HepG2 (cell line): Measurements from ENCODE around the gene GALR3. TPM values are rescaled to one million over a fixed set of nuclear protein-coding genes. Genes with fewer than 3 reads are reported as not detected.
A peak's percentile ranks its signal among the peaks of the same experiment; 100 is the strongest.

ENCODE experiments used
- ATAC-seq: fragments of 200-7000 bp; cut with Tn5 transposase; 3 replicates; pipeline ENCODE4 v1.9.1; 2020; ENCODE audit warnings: mild to moderate bottlenecking, moderate library complexity
- BruUV-seq: library from RNA; stranded (reverse); fragments of 400-500 nt; replicated peaks from 2 replicates; lab custom pipeline; 2021; lab: Mats Ljungman, UMichigan
- CTCF ChIA-PET: fragments of 300-600 bp; formaldehyde crosslinking; extraction: SDS; loops from one replicate; lab custom pipeline; 2021; ENCODE audit warnings: low total read pairs, inconsistent platforms, low intra/inter-chr PET ratio; lab: Yijun Ruan, JAX
- POLR2A ChIA-PET: fragments of 350-600 bp; sonication (Branson Sonifier 250); formaldehyde crosslinking; loops from one replicate; lab custom pipeline; 2020; ENCODE audit warnings: antibody characterized with exemption, inconsistent platforms; lab: Yijun Ruan, JAX
- DNase-seq: peaks from one replicate; pipeline ENCODE4 v3.0.0-alpha.2; 2015; ENCODE audit warnings: low spot score
- FAIRE-seq: peaks from 3 replicates; lab custom pipeline; 2011; peaks lifted over from hg19 to GRCh38; lab: Jason Lieb, UNC
- H2AFZ ChIP-seq: one replicate; pipeline ENCODE4 v1.6.1; 2011; ENCODE audit warnings: low read length, inconsistent platforms
- H3K27ac ChIP-seq: fragments of 300-600 bp; 3 replicates; pipeline ENCODE4 v1.8.0; 2011; ENCODE audit warnings: mixed run types, mild to moderate bottlenecking, mixed read lengths, low read length, inconsistent platforms; ENCODE audit not compliant: insufficient read depth; ENCODE audit errors: extremely low read length
- H3K27me3 ChIP-seq, 2 experiments: fragments of 200-600 bp in 1 of 2; 2 replicates in 1 of 2; 3 replicates in 1 of 2; pipeline versions ENCODE4 v1.6.0 to v1.8.0; 2011; ENCODE audit warnings: low read length in 2 of 2, mild to moderate bottlenecking in 2 of 2, moderate library complexity in 2 of 2, inconsistent platforms in 1 of 2; ENCODE audit not compliant: insufficient read depth in 2 of 2, control insufficient read depth in 1 of 2
- H3K36me3 ChIP-seq, 2 experiments: fragments of 200-600 bp in 1 of 2; replicated peaks in 1 of 2; 2 replicates in 1 of 2; 3 replicates in 1 of 2; pipeline versions ENCODE4 v1.5.1 to v1.8.0; 2011; ENCODE audit warnings: low read length in 2 of 2, inconsistent platforms in 1 of 2; ENCODE audit not compliant: insufficient read depth in 2 of 2, control insufficient read depth in 1 of 2
- H3K4me1 ChIP-seq: 2 replicates; pipeline ENCODE4 v1.5.1; 2012; ENCODE audit warnings: low read length, inconsistent platforms; ENCODE audit not compliant: insufficient read depth
- H3K4me2 ChIP-seq: 2 replicates; pipeline ENCODE4 v1.6.0; 2011; ENCODE audit warnings: low read depth, low read length, inconsistent platforms
- H3K4me3 ChIP-seq, 3 experiments: fragments of 200-600 bp in 1 of 3; sonication (generic), shearing (Covaris generic) in 1 of 3; replicated peaks in 1 of 3; 2 replicates each; pipeline ENCODE4 v1.5.1; 2011 to 2016; ENCODE audit warnings: low read length in 3 of 3, inconsistent platforms in 2 of 3, low read depth in 2 of 3, mild to moderate bottlenecking in 2 of 3, control low read depth in 1 of 3, mixed read lengths in 1 of 3; ENCODE audit not compliant: insufficient read depth in 1 of 3
- H3K79me2 ChIP-seq: one replicate; pipeline ENCODE4 v1.6.1; 2011; ENCODE audit warnings: low read length, inconsistent platforms; ENCODE audit not compliant: insufficient read depth
- H3K9ac ChIP-seq: 2 replicates; pipeline ENCODE4 v1.6.0; 2011; ENCODE audit warnings: mild to moderate bottlenecking, low read depth, low read length, inconsistent platforms; ENCODE audit not compliant: insufficient read depth
- H3K9me3 ChIP-seq: 2 replicates; pipeline ENCODE4 v1.5.1; 2012; ENCODE audit warnings: mild to moderate bottlenecking, low read length
- H4K20me1 ChIP-seq: 2 replicates; pipeline ENCODE4 v1.6.0; 2011; ENCODE audit warnings: inconsistent platforms, mild to moderate bottlenecking, low read length, moderate library complexity; ENCODE audit not compliant: insufficient read depth
- AHDC1 ChIP-seq: sonication (generic); formaldehyde crosslinking; IDR thresholded peaks from 2 replicates; pipeline ENCODE4 v1.5.1; 2020; ENCODE audit warnings: mild to moderate bottlenecking, missing genetic modification reagents, borderline replicate concordance
- ATF4 ChIP-seq, 2 experiments: fragments of 450-650 bp in 1 of 2; sonication (generic) in 1 of 2; formaldehyde crosslinking; IDR thresholded peaks; 2 replicates each; pipeline versions ENCODE4 v1.5.0 to v1.8.0; 2020 to 2022; ENCODE audit warnings: mild to moderate bottlenecking in 1 of 2, missing genetic modification reagents in 1 of 2
- HDAC1 ChIP-seq: sonication (generic); formaldehyde crosslinking; IDR thresholded peaks from 2 replicates; pipeline ENCODE4 v1.5.1; 2020; ENCODE audit warnings: mild to moderate bottlenecking, missing genetic modification reagents
- MED8 ChIP-seq: sonication (generic); formaldehyde crosslinking; IDR thresholded peaks from 2 replicates; pipeline ENCODE4 v1.8.1; 2023; ENCODE audit warnings: mild to moderate bottlenecking, missing genetic modification reagents; ENCODE audit not compliant: insufficient replicate concordance
- POGK ChIP-seq: sonication (generic); formaldehyde crosslinking; conservative IDR thresholded peaks from 2 replicates; pipeline ENCODE4 v1.8.0; 2022; ENCODE audit warnings: mild to moderate bottlenecking, moderate library complexity, missing genetic modification reagents
- POLR2AphosphoS5 ChIP-seq: IDR thresholded peaks from 2 replicates; pipeline ENCODE4 v1.6.1; 2012; ENCODE audit warnings: low read depth, low read length
- SP4 ChIP-seq: sonication (generic); formaldehyde crosslinking; IDR thresholded peaks from 2 replicates; pipeline ENCODE4 v1.8.1; 2023; ENCODE audit warnings: mild to moderate bottlenecking, missing genetic modification reagents
- TOPORS ChIP-seq: sonication (generic); formaldehyde crosslinking; IDR thresholded peaks from 2 replicates; pipeline ENCODE4 v1.8.0; 2023; ENCODE audit warnings: mild to moderate bottlenecking, missing genetic modification reagents
- ZNF121 ChIP-seq: sonication (generic); formaldehyde crosslinking; IDR thresholded peaks from 2 replicates; pipeline ENCODE4 v1.5.0; 2020; ENCODE audit warnings: mild to moderate bottlenecking, missing genetic modification reagents
- ZNF256 ChIP-seq: sonication (generic); formaldehyde crosslinking; conservative IDR thresholded peaks from 2 replicates; pipeline ENCODE4 v1.4.0; 2020; ENCODE audit warnings: missing genetic modification reagents
- ZNF550 ChIP-seq: sonication (generic); formaldehyde crosslinking; IDR thresholded peaks from 2 replicates; pipeline ENCODE4 v1.4.0; 2020; ENCODE audit warnings: mild to moderate bottlenecking, missing genetic modification reagents, borderline replicate concordance
- ZSCAN29 ChIP-seq: sonication (generic); formaldehyde crosslinking; conservative IDR thresholded peaks from 2 replicates; pipeline ENCODE4 v1.4.0; 2020; ENCODE audit warnings: mild to moderate bottlenecking, missing genetic modification reagents
- WGBS: methylation state at CpG from one replicate; pipeline ENCODE4 v1.1.6; 2017; ENCODE audit warnings: low lambda C conversion rate; 5-methylcytosine and 5-hydroxymethylcytosine counted together
- in situ Hi-C: cut with HindIII; loops from 2 replicates; pipeline ENCODE4 v1.10.0; 2017; ENCODE audit warnings: low pct_unique_long_range_greater_than_20kb; ENCODE audit not compliant: extremely low pct_ligation_motif_present
- intact Hi-C: fragments of 100-400 bp; cut with micrococcal nuclease; formaldehyde crosslinking; loops from one replicate; pipeline ENCODE4 v1.10.0; 2022; ENCODE audit not compliant: unreplicated experiment
- polyA plus RNA-seq, 8 experiments: library from polyadenylated mRNA; depleted of rRNA in 3 of 8; stranded (reverse) in 7 of 8; unstranded in 1 of 8; fragments of >200 nt; fragmentation: Illumina TruSeq in 4 of 8; extraction: Trizol in 4 of 8; gene quantifications; 2 replicates each; pipeline versions ENCODE4 v1.2.1 to v1.2.3, GENCODE V29; 2011 to 2016; ENCODE audit warnings: low read depth in 4 of 8, missing spikeins in 1 of 8, mixed read lengths in 1 of 8; ENCODE audit not compliant: insufficient read depth in 1 of 8
- total RNA-seq, 5 experiments: library from RNA; depleted of rRNA; stranded (reverse); fragments of >200 nt; fragmentation: Illumina TruSeq; extraction: Trizol; gene quantifications; 2 replicates each; pipeline ENCODE4 v1.2.3, GENCODE V29; 2016; ENCODE audit warnings: low read depth in 1 of 5
- TF ChIP-seq, protein P1 (sequence below): sonication (generic); formaldehyde crosslinking; IDR thresholded peaks from 2 replicates; pipeline ENCODE4 v1.5.0; 2020; ENCODE audit warnings: missing genetic modification reagents

Gene GALR3
- total and polyA plus RNA-seq, 2 of the 13 experiments (the other 11 are each of a cell fraction or from before 2014, with no cell fraction given), result 0.13 TPM; not detected in 1

DNA sequence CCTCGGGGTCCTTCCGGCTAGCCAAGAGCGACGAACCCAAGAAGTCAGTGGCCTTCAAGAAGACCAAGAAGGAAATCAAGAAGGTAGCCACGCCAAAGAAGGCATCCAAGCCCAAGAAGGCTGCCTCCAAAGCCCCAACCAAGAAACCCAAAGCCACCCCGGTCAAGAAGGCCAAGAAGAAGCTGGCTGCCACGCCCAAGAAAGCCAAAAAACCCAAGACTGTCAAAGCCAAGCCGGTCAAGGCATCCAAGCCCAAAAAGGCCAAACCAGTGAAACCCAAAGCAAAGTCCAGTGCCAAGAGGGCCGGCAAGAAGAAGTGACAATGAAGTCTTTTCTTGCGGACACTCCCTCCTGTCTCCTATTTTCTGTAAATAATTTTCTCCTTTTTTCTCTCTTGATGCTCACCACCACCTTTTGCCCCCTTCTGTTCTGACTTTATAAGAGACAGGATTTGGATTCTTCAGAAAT is 17.3 kb upstream of the GALR3 start:
- Histone ChIP-seq H3K9ac (peak overlapping the region; percentile 88), H3K4me2 (peak overlapping the region; percentile 97), H3K79me2 (peaks cover 25% of the 10 kb centered on the region), H3K4me1 (peaks cover 33% of the 10 kb centered on the region), H4K20me1 (peaks cover 42% of the 10 kb centered on the region; the same call in 1 of the 2 replicates), H3K27me3 (no peaks in the 10 kb centered on the region; a peak in 1 of 5 replicates), H2AFZ (no peak overlapping the region), H3K27ac (peak overlapping the region; percentile 77), H3K9me3 (no peaks in the 10 kb centered on the region), H3K4me3 (peak overlapping the region; percentile 78 to 95 (median 93)), H3K36me3 (no peaks in the 10 kb centered on the region)
- no peak for FAIRE-seq
- in situ Hi-C loops (no loop called here), intact Hi-C loops (loop anchor here (10.0 kb wide), 1 partner anchor 151 kb away; the partner anchor contains the start of gene PDXP)
- POLR2A ChIA-PET, result interaction anchor here (0.7 to 8.6 kb wide), 23 partner anchors 9 to 198 kb away, joined by 3 to 127 read pairs (median 7); partner anchors contain the start of genes C22orf23, GGA1, LGALS1 and PDXP
- CTCF ChIA-PET, result no interaction called here
- under 1% methylated on average over 7 of the region's 10 CpGs for WGBS
- DNase-seq, result no peak
- ATAC-seq, result no peak
- BruUV-seq, result no TSS peak
- TF ChIP-seq ZSCAN29 (CRISPR knock-in tag), result no peak
- no peak for TF ChIP-seq TOPORS (CRISPR knock-in tag)
- 0 out of 2 replicates have a peak, but pooled peaks have one; percentile 6 for TF ChIP-seq POGK
- 0 out of 4 replicates have a peak, but pooled peaks of 1 of the 2 experiments have one; percentile 8 for TF ChIP-seq ATF4 (CRISPR knock-in tag; IDR thresholded peaks at IDR 0.05)
- peak; percentile 25; the same call in 1 of the 2 replicates for TF ChIP-seq POLR2AphosphoS5
- peak; percentile 65; the same call in 1 of the 2 replicates for TF ChIP-seq ZNF121 (CRISPR knock-in tag)
- 0 out of 2 replicates have a peak, but pooled peaks have one; percentile 22 for TF ChIP-seq AHDC1 (CRISPR knock-in tag)
- 0 out of 2 replicates have a peak, but pooled peaks have one; percentile 30 for TF ChIP-seq SP4 (CRISPR knock-in tag)
- 0 out of 2 replicates have a peak, but pooled peaks have one; percentile 15 for TF ChIP-seq HDAC1 (CRISPR knock-in tag)
- TF ChIP-seq ZNF550 (CRISPR knock-in tag), result no peak
- TF ChIP-seq, protein P1, sequence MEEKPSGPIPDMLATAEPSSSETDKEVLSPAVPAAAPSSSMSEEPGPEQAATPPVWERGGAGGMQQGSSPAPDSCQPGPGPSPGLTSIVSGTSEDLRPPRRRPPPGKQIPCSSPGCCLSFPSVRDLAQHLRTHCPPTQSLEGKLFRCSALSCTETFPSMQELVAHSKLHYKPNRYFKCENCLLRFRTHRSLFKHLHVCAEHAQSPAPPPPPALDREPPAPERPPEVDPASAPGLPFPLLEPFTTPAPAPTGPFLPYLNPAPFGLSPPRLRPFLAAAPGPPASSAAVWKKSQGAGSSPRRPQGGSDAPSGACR (CRISPR knock-in tag), result no peak
- peak; percentile 27 for TF ChIP-seq MED8 (CRISPR knock-in tag)
- TF ChIP-seq ZNF256 (CRISPR knock-in tag), result no peak
